Mesenchymal stem cell (in vitro differentiated cells and primary cell): ENCODE data around the gene MGME1.

ENCODE experiments used
- DNase-seq: peaks from one replicate; pipeline ENCODE4 v3.0.0-alpha.2; 2013
- H2AFZ ChIP-seq: one replicate; pipeline ENCODE4 v1.6.1; 2013; ENCODE audit warnings: low read depth, mild to moderate bottlenecking, control low read depth, inconsistent platforms, low read length, moderate library complexity
- H2AK5ac ChIP-seq: 2 replicates; pipeline ENCODE4 v1.6.1; 2013; ENCODE audit warnings: low read length, moderate library complexity, mild to moderate bottlenecking, inconsistent platforms; ENCODE audit not compliant: severe bottlenecking
- H2BK120ac ChIP-seq: one replicate; pipeline ENCODE4 v1.6.1; 2013; ENCODE audit warnings: low read depth, mild to moderate bottlenecking, inconsistent platforms, low read length, moderate library complexity
- H2BK12ac ChIP-seq, 2 experiments: one replicate each; pipeline ENCODE4 v1.6.1; 2013; ENCODE audit warnings: inconsistent platforms in 2 of 2, low read length in 2 of 2, mild to moderate bottlenecking in 2 of 2, moderate library complexity in 2 of 2, control low read depth in 1 of 2
- H2BK15ac ChIP-seq: one replicate; pipeline ENCODE4 v1.6.1; 2013; ENCODE audit warnings: mild to moderate bottlenecking, low read depth, inconsistent platforms; ENCODE audit not compliant: poor library complexity, severe bottlenecking
- H2BK5ac ChIP-seq: 2 replicates; pipeline ENCODE4 v1.6.1; 2013; ENCODE audit warnings: low read depth, mild to moderate bottlenecking, low read length, control low read depth, inconsistent platforms; ENCODE audit not compliant: poor library complexity, severe bottlenecking
- H3K14ac ChIP-seq, 2 experiments: one replicate each; pipeline ENCODE4 v1.6.1; 2013; ENCODE audit warnings: inconsistent platforms in 2 of 2, low read length in 2 of 2, control low read depth in 1 of 2, mild to moderate bottlenecking in 1 of 2, moderate library complexity in 1 of 2
- H3K18ac ChIP-seq, 2 experiments: one replicate each; pipeline ENCODE4 v1.6.1; 2013; ENCODE audit warnings: inconsistent platforms in 2 of 2, low read length in 2 of 2, control low read depth in 1 of 2, low read depth in 1 of 2, mild to moderate bottlenecking in 1 of 2
- H3K23ac ChIP-seq, 2 experiments: one replicate each; pipeline ENCODE4 v1.6.1; 2013; ENCODE audit warnings: inconsistent platforms in 2 of 2, low read length in 2 of 2, mild to moderate bottlenecking in 2 of 2, moderate library complexity in 2 of 2, control low read depth in 1 of 2
- H3K27ac ChIP-seq: 2 replicates; pipeline ENCODE4 v1.5.1; 2013; ENCODE audit warnings: mild to moderate bottlenecking, moderate library complexity, low read length, control low read depth, inconsistent platforms; ENCODE audit not compliant: poor library complexity, severe bottlenecking
- H3K27me3 ChIP-seq, 2 experiments: 2 replicates each; pipeline versions ENCODE4 v1.6.1 to v1.7.0; 2013; ENCODE audit warnings: low read length in 2 of 2, mild to moderate bottlenecking in 2 of 2, moderate library complexity in 2 of 2, control low read depth in 1 of 2, inconsistent platforms in 1 of 2; ENCODE audit not compliant: control insufficient read depth in 1 of 2, insufficient read depth in 1 of 2
- H3K36me3 ChIP-seq, 2 experiments: 2 replicates each; pipeline versions ENCODE4 v1.6.1 to v1.7.0; 2013; ENCODE audit warnings: low read length in 2 of 2, control low read depth in 1 of 2, inconsistent platforms in 1 of 2, low read depth in 1 of 2, mild to moderate bottlenecking in 1 of 2; ENCODE audit not compliant: insufficient read depth in 2 of 2, control insufficient read depth in 1 of 2
- H3K4ac ChIP-seq, 2 experiments: one replicate each; pipeline ENCODE4 v1.6.1; 2013; ENCODE audit warnings: inconsistent platforms in 2 of 2, low read length in 2 of 2, mild to moderate bottlenecking in 2 of 2, moderate library complexity in 2 of 2, control low read depth in 1 of 2, low read depth in 1 of 2
- H3K4me1 ChIP-seq: 2 replicates; pipeline ENCODE4 v1.6.1; 2013; ENCODE audit warnings: low read depth, low read length, control low read depth; ENCODE audit not compliant: control insufficient read depth, insufficient read depth
- H3K4me2 ChIP-seq: 2 replicates; pipeline ENCODE4 v1.6.1; 2013; ENCODE audit warnings: low read length, mild to moderate bottlenecking, inconsistent platforms; ENCODE audit not compliant: poor library complexity, severe bottlenecking
- H3K4me3 ChIP-seq, 2 experiments: 2 replicates each; pipeline versions ENCODE4 v1.5.1 to v1.7.0; 2013; ENCODE audit warnings: low read length in 2 of 2, mild to moderate bottlenecking in 2 of 2, control low read depth in 1 of 2, low read depth in 1 of 2; ENCODE audit not compliant: insufficient read depth in 1 of 2
- H3K79me1 ChIP-seq: replicated peaks from 2 replicates; pipeline ENCODE4 v1.6.1; 2013; ENCODE audit warnings: mild to moderate bottlenecking, control low read depth, low read length, inconsistent platforms; ENCODE audit not compliant: poor library complexity, severe bottlenecking
- H3K9ac ChIP-seq: 2 replicates; pipeline ENCODE4 v1.7.0; 2013; ENCODE audit warnings: mild to moderate bottlenecking, low read length, moderate library complexity
- H3K9me3 ChIP-seq: 2 replicates; pipeline ENCODE4 v1.7.0; 2013; ENCODE audit warnings: mild to moderate bottlenecking, low read length; ENCODE audit not compliant: control insufficient read depth
- H4K8ac ChIP-seq: one replicate; pipeline ENCODE4 v1.6.1; 2013; ENCODE audit warnings: inconsistent platforms, mild to moderate bottlenecking, low read length, moderate library complexity
- H4K91ac ChIP-seq: one replicate; pipeline ENCODE4 v1.6.1; 2013; ENCODE audit warnings: mild to moderate bottlenecking, low read length, inconsistent platforms
- WGBS: methylation state at CpG from one replicate; pipeline ENCODE4 v1.1.7; 2013; ENCODE audit warnings: mixed read lengths; 5-methylcytosine and 5-hydroxymethylcytosine counted together

Gene MGME1

GRCh38 chr20:18005990-18006364 lies 37.2 kb downstream of the MGME1 start:
- Histone ChIP-seq H3K4me2 (no peak overlapping the region), H3K4me3 (no peak overlapping the region), H3K27ac (no peak overlapping the region), H3K4ac (no peak overlapping the region), H3K4me1 (peaks cover 3% of the 10 kb centered on the region), H3K36me3 (no peaks in the 10 kb centered on the region), H2BK15ac (no peak overlapping the region), H2BK120ac (no peak overlapping the region), H3K79me1 (no peaks in the 10 kb centered on the region), H2AFZ (no peak overlapping the region), H3K9me3 (no peaks in the 10 kb centered on the region), H3K27me3 (peaks cover 0 to 23% of the 10 kb centered on the region in 2 experiments), H3K9ac (no peak overlapping the region), H3K14ac (no peak overlapping the region), H2BK12ac (no peak overlapping the region), H3K18ac (no peak overlapping the region), H2BK5ac (no peak overlapping the region), H4K91ac (peak overlapping the region; percentile 48), H3K23ac (no peak overlapping the region), H2AK5ac (no peak overlapping the region), H4K8ac (no peak overlapping the region)
- WGBS: 6% methylated on average over 4 of the region's 6 CpGs
- DNase-seq: peak; percentile 67

- H3K27me3 ChIP-seq: peaks cover 0 to 29% of the 10 kb centered on the region in 2 experiments
- 94% methylated on average over 5 of the region's 7 CpGs for WGBS
Observed at GRCh38 chr20:18006684-18007083, 37.9 kb downstream of the MGME1 start.

GRCh38 chr20:18007534-18008292 lies 38.9 kb downstream of the MGME1 start:
- H4K91ac ChIP-seq: peak overlapping the region; percentile 86
- peak overlapping the region in 1 of 2 experiments; percentile 6 for H3K4ac ChIP-seq
- no peak overlapping the region for H3K23ac ChIP-seq
- H2AFZ ChIP-seq: no peak overlapping the region
- H3K4me3 ChIP-seq: no peak overlapping the region
- H2AK5ac ChIP-seq: no peak overlapping the region
- DNase-seq: no peak
- no peaks in the 10 kb centered on the region for H3K9me3 ChIP-seq
- peaks cover 3% of the 10 kb centered on the region for H3K4me1 ChIP-seq
- H3K27ac ChIP-seq: no peak overlapping the region
- H3K27me3 ChIP-seq: peaks cover 0 to 30% of the 10 kb centered on the region in 2 experiments
- peak overlapping the region; percentile 14 to 71 for H3K18ac ChIP-seq
- H4K8ac ChIP-seq: peak overlapping the region; percentile 84
- no peak overlapping the region for H2BK5ac ChIP-seq
- H2BK12ac ChIP-seq: peak overlapping the region in 1 of 2 experiments; percentile 40
- no peak overlapping the region for H3K14ac ChIP-seq
- no peak overlapping the region for H2BK15ac ChIP-seq
- no peaks in the 10 kb centered on the region for H3K36me3 ChIP-seq
- WGBS: 70% methylated on average over 19 of the region's 19 CpGs
- H3K4me2 ChIP-seq: no peak overlapping the region
- no peak overlapping the region for H2BK120ac ChIP-seq
- H3K79me1 ChIP-seq: no peaks in the 10 kb centered on the region
- H3K9ac ChIP-seq: no peak overlapping the region

More at GRCh38 chr20:18006684-18007083, 37.9 kb downstream of the MGME1 start:
- Histone ChIP-seq H3K36me3 (no peaks in the 10 kb centered on the region), H2BK12ac (no peak overlapping the region), H4K91ac (no peak overlapping the region), H3K4me2 (no peak overlapping the region), H3K9me3 (no peaks in the 10 kb centered on the region), H2BK15ac (no peak overlapping the region), H3K14ac (no peak overlapping the region), H3K4ac (no peak overlapping the region), H3K18ac (no peak overlapping the region), H3K27ac (no peak overlapping the region), H4K8ac (no peak overlapping the region), H2BK5ac (no peak overlapping the region), H2BK120ac (no peak overlapping the region), H3K4me1 (peaks cover 3% of the 10 kb centered on the region), H2AK5ac (no peak overlapping the region), H3K9ac (no peak overlapping the region), H3K23ac (no peak overlapping the region), H2AFZ (no peak overlapping the region), H3K4me3 (no peak overlapping the region), H3K79me1 (no peaks in the 10 kb centered on the region)
- no peak for DNase-seq

GRCh38 chr20:18009116-18009515 lies 40.3 kb downstream of the MGME1 start:
- Histone ChIP-seq H3K27me3 (peaks cover 0 to 27% of the 10 kb centered on the region in 2 experiments), H3K4me3 (no peak overlapping the region), H3K18ac (no peak overlapping the region), H3K4ac (no peak overlapping the region), H3K23ac (no peak overlapping the region), H3K9me3 (no peaks in the 10 kb centered on the region), H2AK5ac (no peak overlapping the region), H4K91ac (no peak overlapping the region), H3K27ac (no peak overlapping the region), H3K4me1 (peaks cover 3% of the 10 kb centered on the region), H3K36me3 (no peaks in the 10 kb centered on the region), H2BK120ac (no peak overlapping the region), H2BK5ac (no peak overlapping the region), H2AFZ (no peak overlapping the region), H3K14ac (no peak overlapping the region), H2BK12ac (no peak overlapping the region), H4K8ac (no peak overlapping the region), H3K9ac (no peak overlapping the region), H3K4me2 (no peak overlapping the region), H3K79me1 (no peaks in the 10 kb centered on the region), H2BK15ac (no peak overlapping the region)
- 75% methylated on average over 6 of the region's 7 CpGs for WGBS
- no peak for DNase-seq
